ENCODE data around the gene NFIB. TPM values are rescaled to one million over a fixed set of nuclear protein-coding genes. Genes with fewer than 3 reads are reported as not detected.

The NFIB gene
- total RNA-seq, 1 experiment from 2014 or later = 14.3 TPM

GRCh38 chr9:14331120-14331519, 17.2 kb upstream of the NFIB start:
- no peak overlapping the region for H4K91ac ChIP-seq (ENCODE audit: insufficient read length, low read depth, low read length)
- no peak overlapping the region for H3K27ac ChIP-seq (ENCODE audit: insufficient read length, low read depth, low read length)
- Mint-ChIP-seq H3K27me3 (ENCODE audit: low read depth) (no peaks in the 10 kb centered on the region), H3K4me1 (peaks cover 4 to 8% of the 10 kb centered on the region in 2 experiments), H3K36me3 (ENCODE audit: insufficient read depth in 1 of 3, low read depth in 3 of 3) (no peaks in the 10 kb centered on the region), H3K9me3 (no peaks in the 10 kb centered on the region), H3K4me3 (no peak overlapping the region), H3K27ac (no peak overlapping the region)
- no peak overlapping the region for H2AK5ac ChIP-seq (ENCODE audit: insufficient read length, low read length)
- H3K9ac ChIP-seq (ENCODE audit: extremely low read depth, insufficient read length, low read length) = no peak overlapping the region
- H3K79me2 ChIP-seq (ENCODE audit: insufficient read depth, low read length) = no peaks in the 10 kb centered on the region
- no peak overlapping the region for H4K8ac ChIP-seq (replicated peaks; ENCODE audit: insufficient read length, low read depth, low read length)
- no peak overlapping the region for H3T11ph ChIP-seq (ENCODE audit: low read length)
- DNase-seq = no peak
- no CpG with 5 or more reads among the region's 3 CpGs for WGBS (ENCODE audit: extremely low coverage, insufficient read length, low lambda C conversion rate)
- H3K23ac ChIP-seq (ENCODE audit: insufficient read length, low read depth, low read length) = peak overlapping the region; percentile 19
- no peaks in the 10 kb centered on the region for H3K27me3 ChIP-seq (ENCODE audit: insufficient read depth, low read length)
- no peak overlapping the region for H2BK120ac ChIP-seq (ENCODE audit: low read depth, low read length, poor library complexity, severe bottlenecking)
- no peak for TF ChIP-seq CTCF (conservative IDR thresholded peaks at IDR 0.05)
- no peak overlapping the region for H4K5ac ChIP-seq (ENCODE audit: insufficient read length, low read depth, low read length)
- H3K4ac ChIP-seq (ENCODE audit: low read depth, low read length) = no peak overlapping the region
- no peak overlapping the region for H3K56ac ChIP-seq (ENCODE audit: insufficient read length, low read depth, low read length)
- no peak overlapping the region for H2BK20ac ChIP-seq (ENCODE audit: low read depth, low read length, poor library complexity, severe bottlenecking)
- H3K4me1 ChIP-seq (ENCODE audit: insufficient read depth, low read length) = no peaks in the 10 kb centered on the region
- no peak overlapping the region for H2BK15ac ChIP-seq (ENCODE audit: low read depth, low read length)
- no peaks in the 10 kb centered on the region for H3K23me2 ChIP-seq (ENCODE audit: insufficient read length, low read depth, low read length, poor library complexity, severe bottlenecking)
- H3K9me3 ChIP-seq (ENCODE audit: control insufficient read depth, low read depth, low read length) = no peaks in the 10 kb centered on the region
- no peak overlapping the region for H2AFZ ChIP-seq (ENCODE audit: low read length)
- no peak overlapping the region for H3K4me2 ChIP-seq (ENCODE audit: insufficient read depth, insufficient read length, low read length)
- no peaks in the 10 kb centered on the region for H3K79me1 ChIP-seq (ENCODE audit: insufficient read depth, low read depth, low read length, poor library complexity, severe bottlenecking)
- no peaks in the 10 kb centered on the region for H4K20me1 ChIP-seq (ENCODE audit: control insufficient read depth, insufficient read depth, insufficient read length)
- no peak overlapping the region for H2BK5ac ChIP-seq (ENCODE audit: insufficient read length, low read length)
- H2BK12ac ChIP-seq (ENCODE audit: insufficient read length, low read depth, low read length) = no peak overlapping the region
- no peak overlapping the region for H3K14ac ChIP-seq (ENCODE audit: insufficient read depth, low read length)
- H3K18ac ChIP-seq (ENCODE audit: insufficient read length, low read depth, low read length) = no peak overlapping the region

Measured in H9 (cell line).